ENCODE data around the gene ADAM19.
"Not testable (repeated sequence)": the region's sequence is repeated elsewhere in the genome, so short reads cannot be mapped to it uniquely, and the experiment has no call there.

The ADAM19 gene

DNA sequence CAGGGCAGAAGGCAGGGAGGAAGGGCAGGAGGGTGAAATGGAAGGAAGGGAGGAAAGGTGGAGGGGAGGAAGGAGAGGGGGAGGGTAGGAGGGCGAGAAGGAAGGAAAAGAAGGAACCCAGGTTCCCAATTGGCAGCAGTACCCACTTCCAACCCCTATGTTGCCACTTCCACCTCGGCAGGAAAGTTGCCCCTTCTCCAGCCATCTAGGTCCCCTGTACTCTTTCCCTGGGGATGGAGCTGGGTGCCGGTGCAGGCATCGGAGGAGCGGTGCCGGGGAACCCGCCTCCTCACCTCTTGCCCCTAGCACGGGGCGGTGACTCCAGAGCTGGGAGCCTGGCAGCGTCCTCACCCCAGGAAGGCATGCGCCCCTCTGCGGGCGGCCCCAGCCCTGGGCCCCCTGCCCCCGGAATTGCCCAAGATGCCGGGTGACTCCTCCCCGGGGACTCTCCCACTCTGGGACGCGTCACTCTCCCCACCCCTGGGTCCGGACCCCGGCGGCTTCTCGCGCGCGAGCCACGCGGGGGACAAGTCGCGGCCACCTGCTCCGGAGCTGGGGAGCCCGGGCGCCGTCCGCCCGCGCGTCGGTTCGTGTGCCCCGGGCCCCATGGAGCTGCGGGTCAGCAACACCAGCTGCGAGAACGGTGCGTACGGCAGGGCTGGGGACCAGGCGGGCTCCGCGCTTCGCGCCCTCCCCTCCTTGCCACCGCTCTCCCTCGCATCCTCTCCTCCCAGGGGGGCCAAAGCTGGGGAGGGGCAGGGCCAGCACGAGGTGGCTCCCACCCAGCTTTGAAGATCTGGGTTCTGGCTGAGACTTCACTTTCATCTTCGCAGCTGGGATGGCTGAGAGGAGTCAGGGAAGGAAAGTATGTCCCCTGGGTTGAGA is 115.6 kb downstream of the ADAM19 start, which contains the start of gene NIPAL4:
Gene NIPAL4 (plus strand): TSS at position 499 of the 885 bp plus-strand sequence. CDS start 108 bp downstream, at position 607.
- peak; percentile 11 for DNase-seq

DNA sequence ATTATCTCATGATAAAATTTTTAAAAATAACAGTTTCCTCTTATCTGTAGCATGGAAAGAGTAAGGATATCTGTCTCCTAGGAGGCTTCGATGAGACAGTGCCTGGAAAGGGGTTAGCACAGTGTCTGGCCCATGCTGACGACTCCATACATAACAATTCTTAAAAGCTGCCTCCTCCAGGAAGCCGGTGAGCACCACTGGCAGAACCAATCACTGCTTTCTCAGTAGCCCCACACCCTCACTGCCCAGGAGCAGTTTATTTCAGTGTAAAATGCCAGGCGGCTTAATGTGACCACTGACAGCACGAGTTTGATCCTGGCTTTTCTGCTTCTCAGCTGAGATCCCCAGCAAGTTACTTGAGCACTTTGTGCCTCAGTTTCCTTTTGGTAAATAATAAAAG is 116.7 kb downstream of the ADAM19 start:
- no peak for DNase-seq

DNA sequence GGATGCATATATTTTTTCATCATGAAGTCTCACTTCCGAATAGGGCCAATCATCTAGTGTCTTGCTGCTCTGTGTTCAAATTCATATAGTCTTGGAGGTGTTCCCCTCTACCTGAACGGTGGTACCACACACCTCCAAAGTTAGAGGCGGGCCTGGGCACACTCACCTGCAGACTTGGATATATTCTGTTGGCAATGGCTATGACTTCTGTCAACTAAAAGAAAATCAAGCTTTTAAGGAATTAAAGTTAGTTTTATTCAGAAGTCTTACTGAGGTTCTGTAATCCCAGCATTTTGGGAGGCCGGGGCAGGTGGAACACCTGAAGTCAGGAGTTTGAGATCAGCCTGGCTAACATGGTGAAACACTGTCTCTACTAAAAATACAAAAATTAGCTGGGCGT is 118.2 kb downstream of the ADAM19 start:
- DNase-seq = no peak

DNA sequence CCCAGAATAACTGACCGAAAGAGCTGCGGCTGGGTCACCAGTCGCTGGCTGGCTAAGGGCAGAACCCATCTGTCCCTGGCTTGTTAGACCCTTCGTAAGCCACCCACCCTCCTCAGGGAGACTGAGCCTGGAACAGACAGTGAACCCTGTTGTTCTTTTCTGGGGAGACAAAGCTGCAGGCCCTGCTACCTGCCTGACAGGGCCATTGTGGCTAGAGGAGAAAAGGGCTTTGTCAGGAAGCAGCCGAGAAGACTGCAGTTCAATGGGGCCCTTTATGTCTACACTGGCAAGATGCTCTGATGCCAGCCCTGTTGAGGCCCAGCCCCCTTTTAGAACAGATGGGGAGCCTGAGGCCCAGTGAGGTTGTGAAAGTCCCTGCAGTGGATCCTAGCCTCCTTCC is 119.3 kb downstream of the ADAM19 start:
- no peak for DNase-seq

DNA sequence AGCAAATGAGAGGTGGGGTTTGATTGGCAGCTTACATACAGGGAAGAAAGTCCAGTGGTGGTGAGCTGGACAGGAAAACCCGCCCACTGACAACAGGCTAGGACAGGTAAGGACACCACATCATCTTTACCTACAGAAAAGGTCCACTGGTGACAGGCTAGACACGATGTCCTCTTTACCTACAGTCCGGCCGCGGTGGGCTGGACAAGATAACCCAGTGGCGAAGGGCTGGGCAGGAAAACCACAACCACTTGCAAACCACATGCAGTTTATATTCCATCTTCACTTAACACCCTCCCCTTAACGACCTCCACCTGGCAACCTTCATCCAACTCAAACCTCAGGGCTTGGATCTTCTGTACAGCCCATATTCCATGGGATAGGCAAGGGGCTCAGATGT is 120.5 kb downstream of the ADAM19 start:
- DNase-seq = no peak

DNA sequence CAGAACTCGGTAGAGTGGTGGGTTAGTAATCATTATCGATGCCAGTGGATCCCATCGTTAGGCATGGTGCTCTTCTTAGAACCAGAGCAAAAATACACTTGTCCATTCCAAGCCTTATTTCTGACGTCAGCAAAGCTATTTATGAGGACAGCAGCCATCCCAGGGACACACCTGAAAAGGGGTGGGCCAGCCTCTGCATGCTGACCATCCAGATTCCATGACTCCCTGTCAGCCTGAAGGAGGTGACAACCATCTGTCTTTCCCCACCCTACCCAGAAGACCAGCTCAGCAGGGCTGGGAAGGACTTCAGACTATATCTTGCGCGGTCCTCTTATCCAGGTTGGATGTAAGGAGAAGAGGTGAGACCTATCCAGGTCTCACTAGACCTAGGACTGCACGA is 121.3 kb downstream of the ADAM19 start:
- DNase-seq = no peak

DNA sequence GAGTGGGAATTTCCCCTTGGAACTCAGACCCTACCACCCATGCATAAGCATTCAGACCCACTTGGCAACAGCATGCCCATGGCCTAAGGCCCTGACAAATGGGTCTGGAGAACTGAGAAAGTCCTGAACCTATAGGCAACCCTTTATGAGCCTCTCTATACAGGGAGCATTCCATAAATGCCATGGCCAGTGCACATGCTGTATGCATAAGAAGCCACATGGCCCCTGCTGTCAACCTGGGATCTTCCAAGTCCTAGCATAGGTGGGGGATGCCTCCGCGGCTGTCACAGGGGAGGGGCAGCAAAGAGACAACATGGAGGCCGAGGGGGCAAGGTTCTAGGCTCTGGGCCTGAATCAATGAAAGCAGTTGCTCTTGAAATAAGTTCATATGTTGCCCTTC is 123.8 kb downstream of the ADAM19 start:
- DNase-seq = no peak

DNA sequence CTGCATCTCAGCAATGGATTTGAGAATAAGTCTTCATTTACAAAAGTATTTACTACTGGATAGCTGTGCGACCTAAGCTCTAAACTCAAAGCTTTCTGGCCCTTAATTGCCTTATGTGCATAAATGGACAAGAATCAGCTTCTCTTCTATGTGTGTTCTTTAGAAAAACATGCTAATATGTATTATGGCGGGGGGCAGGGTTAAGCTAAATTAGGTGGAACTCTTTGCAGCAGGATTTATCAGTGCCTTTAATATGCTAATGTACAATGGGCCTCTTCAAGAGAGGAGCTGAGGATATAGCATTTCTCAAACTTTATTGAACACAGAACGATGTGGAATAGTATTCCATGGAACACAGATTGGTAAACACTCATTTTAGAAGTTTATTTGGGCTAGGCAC is 125.6 kb downstream of the ADAM19 start:
- DNase-seq = no peak

DNA sequence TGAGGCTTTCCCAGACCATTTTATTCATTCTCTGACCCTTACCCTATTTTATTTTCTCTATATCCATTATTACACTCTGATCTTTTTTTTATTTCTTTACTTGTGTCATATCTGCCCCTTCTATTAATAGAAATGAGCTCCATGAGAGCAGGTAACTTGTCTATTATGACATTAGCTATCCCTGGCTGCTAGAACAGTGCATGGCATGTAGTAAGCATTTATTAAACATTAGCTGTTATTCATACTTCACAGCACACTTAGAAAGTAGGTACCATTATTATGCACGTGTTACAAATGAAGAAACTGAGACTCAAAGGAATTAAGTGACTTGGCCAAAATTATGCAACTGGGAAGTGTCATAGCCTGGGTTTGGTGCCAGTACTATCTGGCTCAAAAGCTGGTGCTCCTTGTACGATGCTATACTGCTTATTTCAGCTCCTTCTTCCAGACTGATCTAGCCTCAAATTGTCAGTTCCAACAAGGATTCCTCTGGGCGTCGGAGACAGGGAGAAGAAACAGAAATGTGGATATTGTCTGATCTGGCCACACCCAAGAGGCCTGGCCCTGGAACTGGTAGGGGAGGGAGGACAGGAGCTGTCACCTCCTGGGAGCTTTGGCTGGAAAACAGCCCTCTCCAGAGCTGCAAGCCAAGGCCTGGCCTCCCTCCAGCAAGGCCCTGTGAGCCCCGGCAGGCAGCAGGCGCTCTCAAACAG is 126.4 kb downstream of the ADAM19 start:
- DNase-seq = no peak

DNA sequence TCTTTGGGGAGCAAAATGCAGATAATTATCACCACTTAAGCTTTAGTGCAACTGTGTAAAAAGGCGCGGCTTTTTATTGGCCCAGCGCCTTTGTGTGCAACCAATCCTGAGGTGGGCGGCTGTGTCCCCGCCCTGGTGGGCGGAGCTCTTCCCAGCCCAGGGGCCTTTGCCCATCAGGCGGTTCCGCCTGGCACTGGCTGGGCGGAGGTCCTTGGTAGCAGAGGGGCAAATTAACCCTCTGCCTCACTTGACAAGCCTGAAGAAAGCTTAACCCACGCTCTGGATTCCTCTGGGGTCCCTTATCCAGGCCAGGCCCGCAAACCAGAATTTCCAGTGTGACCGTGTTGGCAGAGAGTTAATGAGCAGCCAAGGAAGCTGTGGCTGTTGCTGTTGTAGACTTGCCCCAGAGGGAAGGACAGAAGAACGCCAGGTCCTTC is 128.4 kb downstream of the ADAM19 start:
- DNase-seq = no peak

DNA sequence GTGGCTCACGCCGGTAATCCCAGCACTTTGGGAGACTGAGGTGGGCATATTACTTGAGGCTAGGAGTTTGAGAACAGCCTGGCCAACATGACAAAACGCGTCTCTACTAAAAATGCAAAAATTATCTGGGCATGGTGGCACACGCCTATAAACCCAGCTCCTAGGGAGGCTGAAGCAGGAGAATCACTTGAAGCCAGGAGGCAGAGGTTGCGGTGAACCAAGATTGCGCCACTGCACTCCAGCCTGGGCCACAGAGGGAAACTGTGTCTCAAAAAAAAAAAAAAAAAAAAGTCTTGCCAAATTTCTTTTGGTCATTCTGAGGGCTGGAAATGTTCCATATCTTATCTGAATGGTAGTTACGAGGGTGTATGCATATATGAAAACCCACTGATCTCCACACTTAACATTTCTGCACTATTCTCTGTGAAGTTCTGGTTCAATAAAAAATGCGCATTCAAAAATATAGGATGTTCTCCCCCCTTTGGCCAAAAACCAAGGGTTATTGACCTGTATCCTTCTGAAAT is 129.1 kb downstream of the ADAM19 start:
- no peak for DNase-seq

DNA sequence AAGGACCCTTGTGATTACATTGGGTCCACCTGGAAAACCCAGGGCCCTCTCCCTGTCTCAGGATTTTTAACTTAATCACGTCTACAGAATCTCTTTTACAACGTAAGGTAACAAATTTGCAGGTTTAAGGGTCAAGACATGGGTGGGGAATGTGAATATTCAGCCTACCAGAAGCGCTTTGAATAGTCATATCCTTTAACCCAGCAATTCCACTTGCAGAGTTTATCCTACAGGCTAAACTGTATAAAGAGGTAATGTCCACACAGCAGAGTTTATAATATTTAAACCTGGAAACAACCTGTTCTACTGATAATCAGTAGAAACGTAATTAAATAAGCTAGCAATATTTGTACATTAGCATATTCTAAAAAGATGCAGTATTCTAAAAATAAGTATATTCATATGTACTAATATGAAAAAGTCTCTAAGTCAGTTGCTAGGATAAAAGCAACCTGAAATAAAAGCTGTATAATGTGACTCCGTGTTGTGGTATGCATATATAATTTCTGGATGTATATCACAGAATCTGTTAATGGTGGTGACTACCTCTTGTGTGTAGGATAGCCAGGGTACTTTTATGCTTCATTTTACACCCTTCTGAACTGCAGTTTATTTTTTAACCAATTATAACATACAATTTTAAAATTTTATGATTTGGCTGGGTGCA is 129.7 kb downstream of the ADAM19 start:
- no peak for DNase-seq

DNA sequence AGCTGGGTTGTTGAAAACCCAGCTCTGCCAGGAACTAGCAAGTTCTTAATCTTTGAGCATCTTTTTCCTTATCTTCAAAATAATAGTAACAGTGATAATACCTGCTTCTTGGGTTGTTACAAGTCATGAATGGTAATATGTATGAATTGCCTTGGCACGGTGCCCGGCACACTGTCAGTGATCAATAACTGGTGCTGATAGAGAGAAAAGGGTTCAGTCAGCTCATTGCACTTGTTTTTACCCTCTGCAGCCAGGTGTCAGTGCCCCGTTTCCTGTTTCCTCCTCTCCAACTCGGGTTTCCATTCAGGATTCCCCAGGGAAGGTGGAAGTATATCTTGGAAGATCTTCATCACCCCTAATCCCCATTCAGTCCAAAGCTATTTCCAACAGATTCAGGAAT is 131.4 kb downstream of the ADAM19 start:
- no peak for DNase-seq

DNA sequence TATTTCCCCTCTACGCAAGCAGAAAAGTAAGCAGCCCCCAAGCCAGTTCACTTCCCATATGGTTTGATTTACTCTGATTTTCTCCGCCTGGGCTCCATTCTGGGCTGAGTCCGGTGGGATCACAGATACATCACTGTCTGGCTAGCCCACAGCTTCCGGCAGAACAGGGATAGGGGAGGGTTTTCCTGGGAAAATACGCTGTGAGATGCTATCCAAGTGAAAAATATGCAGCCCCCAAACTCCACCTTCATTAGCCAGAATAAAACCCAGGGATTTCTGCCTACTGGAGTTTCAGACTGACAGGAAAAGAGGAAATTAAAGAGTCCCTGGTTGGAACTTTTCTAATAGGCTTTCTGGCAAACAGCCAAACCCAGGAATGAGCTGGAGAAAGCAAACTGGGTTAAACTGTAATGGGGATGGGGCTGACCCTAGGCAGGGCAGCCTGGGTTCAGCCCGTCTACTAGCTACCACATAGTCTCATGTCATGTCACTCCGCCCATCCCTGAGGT is 132.5 kb downstream of the ADAM19 start:
- no peak for DNase-seq

DNA sequence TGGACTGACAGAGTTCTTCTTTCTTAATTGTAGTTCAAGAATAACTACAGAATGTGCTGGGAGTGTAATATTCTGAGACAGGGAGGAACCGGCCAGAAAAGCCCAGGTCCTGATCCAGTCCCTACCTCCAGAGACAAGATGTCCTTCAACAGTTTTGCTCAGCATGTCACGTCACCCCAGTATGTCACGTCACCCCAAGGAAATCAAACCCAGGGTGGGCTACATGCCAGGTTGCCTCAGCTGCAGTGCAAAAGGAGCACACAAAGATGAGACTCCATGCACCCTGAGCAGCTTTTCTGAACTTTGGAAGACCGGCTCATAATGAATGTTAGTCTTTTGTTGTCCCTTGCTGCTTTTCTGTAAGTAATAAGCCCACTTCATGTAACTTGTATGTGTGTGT is 141.5 kb downstream of the ADAM19 start:
- no peak for DNase-seq

DNA sequence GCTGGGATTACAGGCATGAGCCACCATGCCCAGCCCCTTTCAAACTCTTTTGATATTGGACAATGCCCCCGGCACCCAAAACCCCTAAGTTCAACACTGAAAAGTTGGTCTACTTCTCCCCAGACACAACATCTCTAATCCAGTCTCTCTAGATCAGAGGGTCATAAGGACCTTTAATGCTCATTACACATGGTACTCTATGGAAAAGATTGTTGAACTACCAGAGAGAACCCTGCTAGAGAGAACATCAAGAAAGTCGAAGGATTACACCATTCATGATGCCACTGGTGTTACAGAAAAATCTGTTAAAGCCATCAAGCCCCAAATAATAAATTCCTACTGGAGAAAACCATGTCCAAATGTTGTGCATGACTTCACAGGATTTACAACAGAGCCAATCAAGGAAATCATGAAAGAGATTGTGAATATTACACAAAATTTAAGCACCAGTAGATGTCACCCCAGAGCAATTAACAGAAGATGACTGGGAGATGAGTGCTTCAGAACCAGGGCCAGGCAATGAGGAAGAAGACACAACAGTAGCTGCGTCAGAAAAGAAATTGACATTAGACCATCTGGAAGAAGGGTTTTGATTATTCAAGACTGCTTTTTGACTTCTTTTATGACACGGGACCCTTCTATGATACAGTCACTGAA is 143.9 kb downstream of the ADAM19 start:
- DNase-seq = peak; percentile 77

DNA sequence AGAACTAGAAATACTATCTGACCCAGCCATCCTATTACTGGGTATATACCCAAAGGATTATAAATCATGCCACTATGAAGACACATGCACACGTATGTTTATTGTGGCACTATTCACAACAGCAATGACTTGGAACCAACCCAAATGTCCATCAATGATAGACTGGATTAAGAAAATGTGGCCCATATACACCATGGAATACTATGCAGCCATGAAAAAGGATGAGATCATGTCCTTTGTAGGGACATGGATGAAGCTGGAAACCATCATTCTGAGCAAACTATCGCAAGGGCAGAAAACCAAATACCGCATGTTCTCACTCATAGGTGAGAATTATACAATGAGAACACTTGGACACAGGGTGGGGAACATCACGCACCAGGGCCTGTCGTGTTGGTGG is 145.7 kb downstream of the ADAM19 start:
- not testable (repeated sequence) for DNase-seq
